HL-60/S4 treated with phorbol 12-myristate 13-acetate at 8.2 ng/mL for 4 days and 3 days (cell line): Measurements from ENCODE around the gene RRP12.
"Not testable (repeated sequence)": the region's sequence is repeated elsewhere in the genome, so short reads cannot be mapped to it uniquely, and the experiment has no call there.

ENCODE experiments used
- in situ Hi-C: fragments of 300-500 bp; cut with MboI; formaldehyde crosslinking; loops from 2 replicates; pipeline ENCODE4 v1.15.0; 2022; ENCODE audit warnings: low sequenced_read_pairs

Gene RRP12

DNA sequence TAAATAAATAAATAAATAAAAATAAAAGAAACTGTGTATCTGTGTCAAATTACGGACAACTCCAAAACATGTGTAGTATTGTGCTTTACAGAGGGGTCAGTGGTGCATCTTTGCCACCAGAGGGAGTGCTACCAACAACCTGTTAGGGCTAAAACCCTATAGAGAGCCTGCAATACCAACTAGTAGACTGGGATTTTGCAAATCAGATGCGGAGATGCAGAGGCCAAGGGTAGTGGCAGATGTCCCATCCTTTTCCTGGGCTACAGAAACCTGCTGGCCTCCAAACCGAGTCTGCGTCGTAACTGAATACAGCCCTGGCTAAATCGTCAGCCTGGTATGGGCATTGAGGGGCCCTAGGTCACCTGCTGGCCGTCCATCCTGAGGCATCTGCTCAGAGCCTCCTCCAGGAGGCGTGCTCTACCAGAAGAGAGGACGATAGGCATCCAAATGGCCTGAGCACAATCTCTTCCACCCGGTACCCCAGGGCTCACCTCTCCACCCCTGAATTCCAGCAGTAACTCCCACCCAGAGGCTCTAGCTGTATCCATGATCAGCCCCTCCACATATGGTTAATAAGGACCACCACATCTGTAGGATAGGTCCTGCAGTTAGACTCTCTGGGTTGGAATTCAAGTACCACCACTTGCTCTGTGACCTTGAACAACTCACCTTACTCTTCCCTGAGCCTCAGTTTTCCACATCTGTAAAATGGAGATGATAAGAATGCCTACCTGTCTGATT lies 6.2 kb upstream of the RRP12 start:
- in situ Hi-C loops = no loop called here

- in situ Hi-C loops = not testable (repeated sequence)
Observed at GRCh38 chr10:97406483-97406882, 5.3 kb upstream of the RRP12 start.

DNA sequence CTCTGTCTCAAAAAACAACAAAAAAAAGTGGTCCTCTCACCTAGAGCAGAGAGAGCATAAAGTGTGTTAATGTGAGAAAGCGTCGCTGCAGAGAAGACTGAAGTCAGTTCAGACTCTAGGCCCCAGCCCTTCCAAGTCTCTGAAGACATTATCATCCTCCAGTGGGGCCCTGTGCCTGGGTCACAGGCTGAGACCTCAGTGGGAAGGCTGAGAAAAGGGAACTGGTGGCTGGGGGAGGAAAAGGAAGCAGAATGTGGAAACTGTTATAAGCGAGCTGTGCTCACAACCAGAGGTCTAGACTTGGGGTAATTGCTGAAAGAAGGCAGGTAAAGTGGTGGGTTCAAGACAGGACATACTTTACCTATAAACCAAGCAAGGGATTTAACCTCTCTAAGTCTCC lies 4.9 kb upstream of the RRP12 start:
- in situ Hi-C loops = no loop called here

DNA sequence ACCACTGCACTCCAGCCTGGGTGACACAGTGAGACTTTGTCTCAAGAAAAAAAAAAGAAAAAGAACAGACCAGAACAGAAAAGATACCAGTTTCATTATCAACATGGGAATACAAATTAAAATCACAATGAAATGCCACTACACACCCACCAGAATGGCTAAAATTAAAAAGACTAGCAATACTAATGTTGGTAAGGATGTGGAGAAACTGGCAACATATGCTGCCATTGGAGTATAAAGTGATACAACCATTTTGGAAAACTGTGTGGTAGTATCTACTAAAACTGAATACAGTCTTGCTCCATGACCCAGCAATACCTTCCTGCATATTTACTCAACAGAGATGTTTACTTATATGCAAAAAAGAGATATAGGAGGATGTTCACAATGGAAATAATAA lies 2.9 kb upstream of the RRP12 start:
- in situ Hi-C loops = no loop called here

DNA sequence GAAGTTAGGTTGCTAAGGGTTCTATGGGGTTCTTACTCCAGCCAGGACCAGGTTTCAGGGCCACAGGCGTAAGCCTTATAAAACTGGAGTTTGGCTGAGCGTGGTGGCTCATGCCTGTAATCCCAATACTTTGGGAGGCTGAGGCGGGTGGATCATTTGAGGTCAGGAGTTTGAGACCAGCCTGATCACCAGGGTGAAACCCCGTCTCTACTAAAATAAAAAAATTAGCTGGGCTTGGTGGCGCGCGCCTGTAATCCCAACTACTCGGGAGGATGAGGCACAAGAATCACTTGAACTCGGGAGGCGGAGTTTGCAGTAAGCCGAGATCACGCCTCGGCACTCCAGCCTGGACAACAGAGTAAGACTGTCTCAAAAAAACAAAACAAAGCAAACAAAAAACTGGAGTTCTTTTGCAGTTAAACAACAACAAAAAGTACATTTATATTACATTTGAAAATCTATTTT lies 347 bp upstream of the RRP12 start:
- in situ Hi-C loops = no loop called here

- in situ Hi-C loops = no loop called here
Observed at GRCh38 chr10:97399843-97400545, 1.1 kb downstream of the RRP12 start.

DNA sequence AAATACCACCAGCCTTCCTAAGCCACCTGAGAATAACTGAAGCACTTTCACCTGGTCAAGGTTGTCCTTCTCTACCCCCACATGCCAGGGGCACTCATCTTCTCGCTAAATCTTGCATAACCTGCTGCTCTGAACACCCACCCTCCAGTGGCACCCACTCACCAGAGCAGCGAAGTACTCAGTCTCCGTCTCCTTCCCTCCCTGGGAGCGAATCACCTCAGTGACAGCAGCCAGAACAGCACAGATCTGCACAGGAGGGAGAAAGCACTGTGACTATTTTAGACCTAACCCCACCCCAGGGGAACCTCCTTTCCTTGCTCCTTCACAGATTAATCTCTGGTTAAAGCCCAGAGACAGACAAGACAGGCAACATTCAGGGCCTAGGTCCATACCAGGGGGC lies 5.1 kb downstream of the RRP12 start:
- in situ Hi-C loops = no loop called here

DNA sequence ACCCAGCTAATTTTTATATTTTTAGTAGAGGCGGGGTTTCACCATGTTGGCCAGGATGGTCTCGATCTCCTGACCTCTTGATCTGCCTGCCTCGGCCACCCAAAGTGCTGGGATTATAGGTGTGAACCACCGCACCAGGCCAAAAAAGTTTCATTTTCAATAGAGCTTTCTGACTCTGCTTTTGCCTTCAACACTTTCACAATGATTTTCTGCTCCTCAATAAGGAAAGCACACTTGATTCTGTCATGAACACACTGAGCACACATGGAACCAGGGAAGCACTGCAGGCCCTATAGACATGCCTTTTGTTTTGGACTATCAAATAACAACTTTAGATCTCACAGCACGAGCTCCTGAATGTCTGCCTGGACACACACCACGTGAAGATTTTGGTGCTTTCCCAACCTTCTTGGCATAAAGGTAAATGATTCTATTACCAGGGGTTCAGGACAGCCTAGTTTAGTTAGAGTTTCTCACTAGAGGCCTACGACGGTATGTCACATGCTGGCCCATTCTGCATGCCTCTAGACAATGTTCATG lies 8.0 kb downstream of the RRP12 start:
- in situ Hi-C loops = no loop called here

GRCh38 chr10:97390091-97390490 lies 11.0 kb downstream of the RRP12 start:
- in situ Hi-C loops = no loop called here

DNA sequence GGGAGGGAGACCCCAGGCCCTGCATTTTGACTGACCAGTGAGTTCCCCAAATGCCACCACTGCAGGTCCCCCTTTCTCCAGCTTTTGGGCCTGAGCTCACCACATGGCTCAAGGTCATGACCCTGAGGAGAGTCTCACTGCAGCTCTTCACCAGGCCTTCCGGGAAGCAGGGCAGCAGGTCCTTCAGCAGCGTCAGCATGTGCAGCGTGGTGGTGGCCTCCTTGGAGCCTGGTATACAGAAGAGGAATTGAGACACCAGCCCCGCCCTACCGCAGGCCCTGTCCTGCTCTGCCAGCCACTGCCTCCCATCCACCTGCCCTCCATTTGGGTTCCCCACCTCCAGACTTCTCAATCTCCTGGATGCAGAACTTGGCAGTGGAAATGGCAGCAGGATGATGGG lies 13.0 kb downstream of the RRP12 start:
- in situ Hi-C loops = no loop called here

DNA sequence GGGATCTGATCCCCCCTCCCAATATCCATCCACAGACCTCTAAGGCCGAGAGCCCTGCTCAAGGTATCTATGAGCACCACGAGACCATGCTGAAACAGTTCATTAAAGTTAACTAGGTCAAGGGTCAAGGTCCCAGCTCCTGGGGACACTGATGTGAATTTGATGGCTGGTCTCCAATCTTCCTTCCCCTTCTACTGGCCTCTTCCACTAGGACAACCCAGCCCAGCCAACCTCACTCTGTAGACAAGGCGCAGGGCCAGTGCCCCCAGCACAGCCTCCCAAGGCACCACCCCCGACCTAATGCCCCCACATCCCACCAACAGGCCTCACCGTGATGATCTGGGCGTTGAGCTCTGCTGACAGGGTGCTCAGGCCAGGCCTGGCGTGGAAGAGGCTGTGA lies 15.6 kb downstream of the RRP12 start:
- in situ Hi-C loops = no loop called here

- in situ Hi-C loops = no loop called here
Observed at GRCh38 chr10:97384641-97385040, 16.5 kb downstream of the RRP12 start.

DNA sequence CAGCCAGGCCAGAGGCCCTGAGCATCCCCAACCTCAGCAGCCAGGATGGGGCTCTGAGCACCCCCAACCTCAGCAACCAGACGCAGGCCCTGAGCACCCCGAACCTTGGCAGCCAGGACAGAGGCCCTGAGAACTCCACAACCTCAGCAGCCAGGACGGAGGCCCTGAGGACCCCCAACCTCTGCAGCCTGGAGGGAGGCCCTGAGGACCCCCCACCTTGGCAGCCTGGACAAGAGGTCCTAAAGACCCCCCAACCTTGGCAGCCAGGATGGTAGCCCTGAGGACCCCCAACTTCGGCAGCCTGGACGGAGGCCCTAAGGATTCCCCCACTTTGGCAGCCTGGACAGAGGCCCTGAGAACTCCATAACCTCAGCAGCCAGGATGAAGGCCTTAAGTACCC lies 17.0 kb downstream of the RRP12 start:
- in situ Hi-C loops = no loop called here

DNA sequence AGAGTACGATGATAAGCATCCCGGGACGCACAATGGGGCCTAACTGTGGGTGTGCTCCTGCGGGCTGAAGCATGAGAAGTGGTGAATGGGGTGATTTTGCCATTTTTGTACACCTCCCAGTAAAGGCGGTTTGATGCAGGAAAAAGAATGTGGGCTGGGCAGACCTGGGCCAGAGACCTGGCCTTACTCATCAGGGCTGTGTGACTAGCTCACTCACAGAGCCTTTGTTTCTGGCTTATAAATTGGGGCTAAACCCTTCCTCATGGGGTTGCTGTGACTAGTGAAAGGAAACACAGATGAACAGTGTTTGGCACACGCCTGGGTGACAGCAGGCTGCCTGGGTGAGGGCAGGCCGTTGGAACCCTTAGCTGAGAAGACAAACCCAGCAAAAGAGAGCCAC lies 18.0 kb downstream of the RRP12 start:
- in situ Hi-C loops = no loop called here

- in situ Hi-C loops = no loop called here
Observed at GRCh38 chr10:97381626-97382025, 19.5 kb downstream of the RRP12 start.

DNA sequence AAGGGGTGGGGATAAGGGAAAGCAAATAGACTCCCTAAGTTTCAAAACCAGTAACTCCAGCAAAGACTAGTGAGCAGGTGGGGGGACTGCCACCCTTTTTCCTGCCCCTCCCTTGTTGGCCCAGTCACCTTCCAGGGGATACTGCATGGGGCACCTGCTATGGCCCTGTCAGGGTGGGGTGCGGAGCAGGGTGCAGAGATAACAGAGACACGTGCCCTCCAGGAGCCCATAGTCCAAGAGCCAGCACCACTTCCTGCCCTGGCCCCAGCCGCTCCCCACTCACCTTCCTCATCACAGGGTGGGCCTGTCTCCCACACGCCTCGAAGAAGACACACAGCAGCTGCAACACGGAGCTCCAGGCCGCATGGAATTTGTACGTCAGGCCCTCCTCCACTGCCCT lies 20.6 kb downstream of the RRP12 start:
- in situ Hi-C loops = no loop called here

- in situ Hi-C loops = no loop called here
Observed at GRCh38 chr10:97378933-97379921, 21.9 kb downstream of the RRP12 start.

GRCh38 chr10:97376413-97376812 lies 24.7 kb downstream of the RRP12 start:
- in situ Hi-C loops = no loop called here

- in situ Hi-C loops = no loop called here
Observed at GRCh38 chr10:97373456-97373855, 27.7 kb downstream of the RRP12 start.

DNA sequence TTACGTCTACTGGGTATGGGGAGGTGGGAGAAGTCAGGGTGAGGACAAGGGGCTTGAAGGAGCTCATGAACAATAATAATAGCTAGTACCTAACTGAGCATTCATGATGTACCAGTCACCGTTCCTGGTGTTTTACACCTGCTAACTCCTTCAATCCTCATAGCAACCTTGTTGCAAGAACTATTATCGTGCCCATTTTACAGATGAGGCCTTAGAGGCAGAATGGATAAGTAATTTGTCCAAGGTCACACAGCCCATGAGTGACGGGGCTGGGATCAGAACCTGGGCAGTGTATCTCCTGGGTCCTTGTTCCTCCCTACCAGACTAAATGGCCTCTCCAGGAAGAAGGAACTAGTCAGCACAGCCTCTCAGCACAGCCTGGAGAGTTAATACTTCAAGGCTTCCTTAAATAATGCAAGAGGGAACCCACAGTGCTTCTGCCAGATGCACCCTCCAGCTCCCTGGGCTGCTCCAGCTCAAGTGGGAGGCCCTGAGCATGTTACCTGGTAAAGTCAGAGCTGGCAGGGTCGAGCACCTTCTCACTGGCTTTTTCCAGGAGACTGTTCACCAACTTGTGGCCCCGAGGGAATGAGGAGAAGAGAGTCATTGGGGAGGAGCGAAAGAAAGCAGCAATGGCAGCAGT lies 28.8 kb downstream of the RRP12 start:
- in situ Hi-C loops = no loop called here

DNA sequence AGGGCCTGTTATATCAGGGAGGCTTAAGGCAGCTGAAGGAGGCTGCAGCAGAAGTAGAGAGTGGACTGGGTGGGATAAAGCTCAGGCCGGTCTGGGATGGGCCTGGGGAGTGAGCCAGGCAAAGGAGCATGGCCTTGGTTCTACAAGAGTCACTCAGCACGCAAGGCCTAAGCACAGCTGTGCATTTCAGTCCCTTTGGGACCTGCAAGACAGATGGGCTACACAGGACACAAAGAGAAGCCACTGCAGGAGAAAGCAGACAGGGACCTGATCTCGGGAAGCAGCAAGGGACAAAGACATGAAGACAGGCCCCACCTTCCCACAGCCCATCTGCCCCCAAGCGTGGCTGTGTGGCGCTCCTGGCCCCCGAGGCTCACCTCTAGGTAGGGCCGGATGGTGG lies 29.4 kb downstream of the RRP12 start:
- in situ Hi-C loops = no loop called here
